Measurements from ENCODE around the gene SLC25A36.

- TF ChIP-seq, protein P1, sequence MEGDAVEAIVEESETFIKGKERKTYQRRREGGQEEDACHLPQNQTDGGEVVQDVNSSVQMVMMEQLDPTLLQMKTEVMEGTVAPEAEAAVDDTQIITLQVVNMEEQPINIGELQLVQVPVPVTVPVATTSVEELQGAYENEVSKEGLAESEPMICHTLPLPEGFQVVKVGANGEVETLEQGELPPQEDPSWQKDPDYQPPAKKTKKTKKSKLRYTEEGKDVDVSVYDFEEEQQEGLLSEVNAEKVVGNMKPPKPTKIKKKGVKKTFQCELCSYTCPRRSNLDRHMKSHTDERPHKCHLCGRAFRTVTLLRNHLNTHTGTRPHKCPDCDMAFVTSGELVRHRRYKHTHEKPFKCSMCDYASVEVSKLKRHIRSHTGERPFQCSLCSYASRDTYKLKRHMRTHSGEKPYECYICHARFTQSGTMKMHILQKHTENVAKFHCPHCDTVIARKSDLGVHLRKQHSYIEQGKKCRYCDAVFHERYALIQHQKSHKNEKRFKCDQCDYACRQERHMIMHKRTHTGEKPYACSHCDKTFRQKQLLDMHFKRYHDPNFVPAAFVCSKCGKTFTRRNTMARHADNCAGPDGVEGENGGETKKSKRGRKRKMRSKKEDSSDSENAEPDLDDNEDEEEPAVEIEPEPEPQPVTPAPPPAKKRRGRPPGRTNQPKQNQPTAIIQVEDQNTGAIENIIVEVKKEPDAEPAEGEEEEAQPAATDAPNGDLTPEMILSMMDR (IDR thresholded peaks at IDR 0.05), result no peak
- TF ChIP-seq EP300 (IDR thresholded peaks at IDR 0.05), result no peak
Measured at GRCh38 chr3:140955645-140956044, 14.0 kb downstream of the SLC25A36 start.
